PFSK-1 (cell line): ENCODE data around the gene STRIP2.

ENCODE experiments used
- POLR2AphosphoS5 ChIP-seq: IDR thresholded peaks from 2 replicates; pipeline ENCODE4 v1.6.1; 2012; ENCODE audit warnings: low read depth, mild to moderate bottlenecking, control low read depth, low read length, moderate library complexity
- SIN3A ChIP-seq: IDR thresholded peaks from 2 replicates; pipeline ENCODE4 v1.6.1; 2012; ENCODE audit warnings: mild to moderate bottlenecking, low read length, moderate library complexity, borderline replicate concordance; ENCODE audit not compliant: insufficient read depth
- TF ChIP-seq, protein P1 (sequence below), 2 experiments: IDR thresholded peaks; 2 replicates each; pipeline versions ENCODE4 v1.6.1 to v1.8.0; 2011 to 2012; ENCODE audit warnings: low read depth in 2 of 2, low read length in 2 of 2, control low read depth in 1 of 2, inconsistent platforms in 1 of 2, mild to moderate bottlenecking in 1 of 2, moderate library complexity in 1 of 2; ENCODE audit not compliant: insufficient read depth in 1 of 2

DNA sequence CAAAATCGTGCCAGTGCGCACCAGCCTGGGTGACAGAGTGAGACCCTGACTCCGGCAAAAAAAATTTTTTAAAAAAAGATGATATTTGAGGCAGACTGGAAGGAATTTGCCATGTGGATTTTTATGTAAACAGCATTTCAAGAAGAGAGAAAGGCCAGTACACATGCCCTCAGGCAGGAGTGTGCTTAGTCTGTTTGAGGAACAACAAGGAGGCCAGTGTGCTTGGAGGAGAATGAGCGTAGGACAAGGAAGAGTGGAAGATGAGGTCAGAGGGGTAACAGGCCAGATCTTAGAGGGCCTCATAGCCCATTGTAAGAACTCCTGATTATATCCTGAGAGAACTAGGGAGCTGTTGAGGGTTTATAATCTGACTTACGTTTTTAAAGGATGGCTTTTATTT, 17.2 kb upstream of the STRIP2 start:
- TF ChIP-seq POLR2AphosphoS5 = no peak
- TF ChIP-seq, protein P1, sequence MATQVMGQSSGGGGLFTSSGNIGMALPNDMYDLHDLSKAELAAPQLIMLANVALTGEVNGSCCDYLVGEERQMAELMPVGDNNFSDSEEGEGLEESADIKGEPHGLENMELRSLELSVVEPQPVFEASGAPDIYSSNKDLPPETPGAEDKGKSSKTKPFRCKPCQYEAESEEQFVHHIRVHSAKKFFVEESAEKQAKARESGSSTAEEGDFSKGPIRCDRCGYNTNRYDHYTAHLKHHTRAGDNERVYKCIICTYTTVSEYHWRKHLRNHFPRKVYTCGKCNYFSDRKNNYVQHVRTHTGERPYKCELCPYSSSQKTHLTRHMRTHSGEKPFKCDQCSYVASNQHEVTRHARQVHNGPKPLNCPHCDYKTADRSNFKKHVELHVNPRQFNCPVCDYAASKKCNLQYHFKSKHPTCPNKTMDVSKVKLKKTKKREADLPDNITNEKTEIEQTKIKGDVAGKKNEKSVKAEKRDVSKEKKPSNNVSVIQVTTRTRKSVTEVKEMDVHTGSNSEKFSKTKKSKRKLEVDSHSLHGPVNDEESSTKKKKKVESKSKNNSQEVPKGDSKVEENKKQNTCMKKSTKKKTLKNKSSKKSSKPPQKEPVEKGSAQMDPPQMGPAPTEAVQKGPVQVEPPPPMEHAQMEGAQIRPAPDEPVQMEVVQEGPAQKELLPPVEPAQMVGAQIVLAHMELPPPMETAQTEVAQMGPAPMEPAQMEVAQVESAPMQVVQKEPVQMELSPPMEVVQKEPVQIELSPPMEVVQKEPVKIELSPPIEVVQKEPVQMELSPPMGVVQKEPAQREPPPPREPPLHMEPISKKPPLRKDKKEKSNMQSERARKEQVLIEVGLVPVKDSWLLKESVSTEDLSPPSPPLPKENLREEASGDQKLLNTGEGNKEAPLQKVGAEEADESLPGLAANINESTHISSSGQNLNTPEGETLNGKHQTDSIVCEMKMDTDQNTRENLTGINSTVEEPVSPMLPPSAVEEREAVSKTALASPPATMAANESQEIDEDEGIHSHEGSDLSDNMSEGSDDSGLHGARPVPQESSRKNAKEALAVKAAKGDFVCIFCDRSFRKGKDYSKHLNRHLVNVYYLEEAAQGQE (IDR thresholded peaks at IDR 0.05; ENCODE audit: insufficient read depth in 1 of 2, low read depth in 2 of 2, low read length in 2 of 2) = no peak
- no peak for TF ChIP-seq SIN3A
